HG02970 (cell line): ENCODE data around the gene TRPV3.
"Not testable (repeated sequence)": the region's sequence is repeated elsewhere in the genome, so short reads cannot be mapped to it uniquely, and the experiment has no call there.

Experiments
- ATAC-seq: cut with Tn5 transposase; IDR thresholded peaks from one replicate; pipeline ENCODE4 v1.9.1; 2021; ENCODE audit warnings: mild to moderate bottlenecking, moderate library complexity, moderate number of reproducible peaks; ENCODE audit not compliant: unreplicated experiment, low FRiP score

TRPV3 gene

DNA sequence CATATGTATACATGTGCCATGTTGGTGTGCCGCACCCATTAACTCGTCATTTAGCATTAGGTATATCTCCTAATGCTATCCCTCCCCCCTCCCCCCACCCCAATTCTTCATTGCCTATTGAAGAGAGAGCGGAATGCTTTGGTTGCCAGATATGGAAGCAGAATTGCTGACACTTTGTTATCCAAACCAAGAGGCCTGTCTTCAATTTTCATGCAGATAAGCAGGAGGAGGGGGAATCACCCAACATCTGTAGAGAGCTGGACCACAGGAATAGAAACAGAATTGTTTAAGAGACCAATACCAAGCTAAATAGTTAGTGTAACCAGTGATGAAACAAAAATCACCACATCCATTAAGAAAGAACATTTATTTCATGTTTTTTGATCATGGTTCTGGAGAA, 74.8 kb downstream of the TRPV3 start:
- ATAC-seq = no peak

DNA sequence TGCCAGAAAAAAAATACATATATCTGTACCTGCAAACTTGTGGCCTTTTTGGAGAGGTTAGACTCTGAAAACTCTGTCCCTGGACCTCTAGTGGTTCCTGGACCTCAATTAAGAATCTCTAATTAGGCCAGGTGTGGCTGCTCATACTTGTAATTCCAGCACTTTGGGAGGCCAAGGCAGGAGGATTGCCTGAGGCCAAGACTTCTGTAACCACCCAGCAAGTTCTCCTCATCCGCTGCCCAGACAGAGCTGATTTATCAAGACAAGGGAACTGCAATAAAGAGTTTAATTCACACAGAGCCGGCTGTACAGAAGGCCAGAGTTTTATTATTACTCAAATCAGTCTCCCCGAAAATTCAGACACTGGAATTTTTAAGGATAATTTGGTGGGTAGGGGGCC, 77.6 kb downstream of the TRPV3 start:
- ATAC-seq = no peak

DNA sequence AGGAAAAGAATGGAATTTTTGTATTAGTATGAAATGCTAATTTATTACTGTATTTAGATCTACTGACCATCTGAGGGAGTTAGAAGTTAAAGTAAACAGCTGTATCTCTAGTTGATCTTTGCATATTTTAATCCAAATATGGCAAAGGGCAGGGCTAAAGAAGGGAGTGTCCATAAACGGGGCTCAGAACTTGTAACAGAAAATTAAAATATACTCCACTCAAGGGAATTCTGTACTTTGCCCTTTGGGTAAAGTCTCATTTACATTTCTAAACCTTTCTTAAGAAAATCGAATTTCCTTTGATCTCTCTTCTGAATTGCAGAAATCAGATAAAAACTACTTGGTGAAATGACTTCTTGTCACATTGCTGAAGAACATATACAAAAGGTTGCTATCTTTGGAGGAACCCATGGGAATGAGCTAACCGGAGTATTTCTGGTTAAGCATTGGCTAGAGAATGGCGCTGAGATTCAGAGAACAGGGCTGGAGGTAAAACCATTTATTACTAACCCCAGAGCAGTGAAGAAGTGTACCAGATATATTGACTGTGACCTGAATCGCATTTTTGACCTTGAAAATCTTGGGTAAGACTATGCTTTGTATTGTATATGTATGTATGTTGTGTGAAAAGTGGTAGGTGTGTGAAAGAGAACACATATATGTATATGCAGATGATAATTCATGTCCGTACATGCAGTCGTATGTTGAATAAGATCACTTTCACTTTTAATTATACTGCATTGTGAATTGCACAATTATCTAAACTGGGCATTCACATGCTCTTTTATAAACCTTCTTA, 81.6 kb downstream of the TRPV3 start, which contains the start of gene ASPA:
ASPA (plus strand) TSS at position 186 of the 799 bp plus-strand sequence; CDS start at position 349, 163 bp downstream.
- no peak for ATAC-seq

DNA sequence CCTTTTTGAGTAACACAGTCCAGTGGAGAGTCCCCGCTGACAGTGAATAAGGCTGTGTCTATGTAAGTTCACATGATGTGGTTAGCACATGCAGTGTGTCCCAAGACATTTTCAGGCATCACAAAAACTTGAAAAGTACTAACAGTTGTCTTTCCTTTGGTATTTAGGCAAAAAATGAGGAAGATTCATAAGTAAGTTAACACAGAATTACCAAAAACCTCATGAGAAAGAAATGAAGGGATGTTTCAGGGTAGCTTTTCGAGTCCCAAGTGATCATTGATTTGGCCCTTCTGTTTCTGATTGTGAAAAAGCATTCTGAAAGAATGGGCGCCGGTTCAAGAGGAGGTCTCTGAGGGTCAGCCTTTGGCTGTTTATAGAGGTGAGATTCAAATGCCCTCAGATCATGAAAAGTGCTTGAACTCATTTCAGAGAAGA, 82.3 kb downstream of the TRPV3 start:
- no peak for ATAC-seq

DNA sequence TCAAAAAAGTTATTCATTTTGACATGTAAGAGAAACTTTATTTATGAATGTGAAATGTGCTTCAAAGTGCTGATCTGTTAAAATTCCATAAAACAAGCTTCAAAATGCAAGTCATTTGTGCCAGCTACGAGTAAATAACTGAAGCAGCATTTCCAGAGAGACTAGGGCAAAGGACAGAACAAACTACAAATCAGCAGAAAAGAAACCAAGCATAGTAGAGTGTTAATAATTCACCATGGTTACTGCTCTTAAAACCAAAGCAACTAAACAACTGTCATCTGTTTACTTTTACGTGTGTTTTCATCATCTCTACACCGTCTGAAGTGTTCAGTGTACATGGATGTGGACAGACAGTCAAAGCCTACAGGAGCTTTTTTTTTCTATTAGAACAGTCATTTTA, 83.4 kb downstream of the TRPV3 start:
- no peak for ATAC-seq

DNA sequence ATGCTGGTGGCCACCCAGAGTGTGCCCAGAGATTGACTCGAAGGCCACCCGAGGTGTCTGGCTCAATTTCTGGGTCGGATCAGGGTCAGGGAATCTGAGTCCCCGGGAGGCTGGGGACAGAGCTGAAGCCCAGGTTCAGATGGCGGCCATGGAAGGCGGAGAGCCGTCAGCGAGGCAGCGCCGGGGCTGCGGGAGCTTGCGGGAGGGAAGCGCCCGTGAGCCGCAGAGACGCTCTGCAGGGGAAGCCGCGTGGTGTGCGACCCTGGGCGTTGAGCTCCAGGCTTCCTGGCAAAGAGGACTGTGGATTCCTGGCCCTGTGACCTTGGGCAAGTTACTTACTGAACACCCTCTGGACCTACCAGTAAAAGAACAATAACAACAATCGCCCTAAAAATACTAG, 85.5 kb downstream of the TRPV3 start:
- no peak for ATAC-seq

DNA sequence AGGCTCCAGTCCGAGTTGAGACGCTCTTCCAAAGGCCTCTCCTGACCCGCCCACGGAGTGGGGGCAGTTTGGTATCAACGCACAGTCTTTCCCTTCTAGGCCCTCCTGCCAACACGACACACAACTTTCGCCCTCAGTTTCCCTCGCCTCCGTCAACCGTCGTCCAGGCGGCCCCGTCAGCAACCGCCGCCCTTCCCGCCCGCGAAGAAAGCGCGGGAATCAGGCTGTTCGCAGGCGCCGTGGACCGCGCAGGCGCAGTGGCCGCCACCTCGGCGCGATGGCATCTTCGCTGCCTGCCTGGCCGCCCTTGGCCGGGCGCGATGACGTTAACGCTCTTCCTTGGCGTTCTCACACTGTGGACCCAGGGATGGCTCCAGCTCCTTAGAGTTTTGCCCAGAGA, 86.0 kb downstream of the TRPV3 start, which contains the start of gene SPATA22:
SPATA22 (minus strand) TSS at position 221 of the 400 bp plus-strand sequence. CDS start 2,494 bp downstream, outside the sequence.
- no peak for ATAC-seq

DNA sequence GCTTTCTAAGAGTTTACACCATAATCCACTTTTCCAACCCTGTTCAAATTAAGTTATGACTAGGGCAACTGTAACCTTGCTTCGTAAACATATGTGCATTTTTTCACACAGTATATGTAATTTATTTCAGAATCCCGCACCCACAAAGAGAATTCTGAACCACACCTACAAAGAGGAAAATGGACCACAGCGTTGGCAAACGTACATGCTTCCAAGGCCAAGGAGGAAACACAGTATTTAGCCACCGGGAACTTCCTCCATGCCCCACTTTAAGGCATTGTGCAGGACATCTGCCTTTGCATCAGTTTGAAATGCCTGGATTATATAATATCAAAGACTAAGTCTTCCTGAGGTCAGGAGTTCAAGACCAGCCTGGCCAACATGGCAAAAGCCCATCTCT, 88.1 kb downstream of the TRPV3 start:
- no peak for ATAC-seq

DNA sequence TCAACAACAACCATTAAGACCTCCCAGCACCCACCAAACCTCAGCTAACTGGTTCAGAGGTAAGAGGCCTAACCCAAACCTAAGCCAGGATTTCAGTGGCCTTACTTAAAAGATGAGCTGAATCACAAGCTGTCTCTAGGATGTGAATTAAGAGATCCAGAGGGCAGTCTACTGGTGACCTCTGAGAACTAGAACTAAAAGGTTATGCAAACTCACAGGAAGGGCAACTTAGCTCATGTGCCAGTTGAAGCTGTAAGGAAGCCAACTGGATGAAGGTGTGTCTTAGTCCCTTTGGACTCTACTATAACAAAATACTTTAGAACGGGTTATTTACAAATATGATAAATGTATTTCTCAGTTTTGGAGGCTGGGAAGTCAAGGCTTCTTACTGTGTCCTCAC, 91.3 kb downstream of the TRPV3 start:
- ATAC-seq = not testable (repeated sequence)
